Type B pancreatic cell (in vitro differentiated cells): ENCODE measurements around the gene FRMD4A. TPM values are rescaled to one million over a fixed set of nuclear protein-coding genes. Genes with fewer than 3 reads are reported as not detected.

ENCODE experiments used
- DNase-seq: peaks from one replicate; pipeline ENCODE4 v3.0.0; 2021; ENCODE audit warnings: mixed read lengths; ENCODE audit not compliant: unreplicated experiment; ENCODE audit errors: extremely low spot score
- H3K27ac Mint-ChIP-seq: 2 replicates; pipeline ENCODE4 v1.8.0; 2021; ENCODE audit warnings: mild to moderate bottlenecking, mixed read lengths
- H3K27me3 Mint-ChIP-seq: 2 replicates; pipeline ENCODE4 v1.8.0; 2021; ENCODE audit warnings: mixed read lengths
- H3K36me3 Mint-ChIP-seq: 2 replicates; pipeline ENCODE4 v1.8.0; 2021; ENCODE audit warnings: mixed read lengths
- H3K4me1 Mint-ChIP-seq: one replicate; pipeline ENCODE4 v1.8.0; 2021; ENCODE audit warnings: mixed read lengths; ENCODE audit not compliant: unreplicated experiment
- H3K4me3 Mint-ChIP-seq: 2 replicates; pipeline ENCODE4 v1.8.0; 2021; ENCODE audit warnings: mild to moderate bottlenecking, mixed read lengths
- H3K9me3 Mint-ChIP-seq: 2 replicates; pipeline ENCODE4 v1.8.0; 2021; ENCODE audit warnings: mixed read lengths
- CTCF ChIP-seq: fragments of 200-600 bp; sonication (generic); conservative IDR thresholded peaks from 2 replicates; pipeline ENCODE4 v1.5.0; 2021; ENCODE audit warnings: antibody characterized with exemption, mild to moderate bottlenecking
- total RNA-seq: library from RNA; stranded (reverse); gene quantifications from 2 replicates; pipeline ENCODE4 v1.2.1, GENCODE V29; 2021; ENCODE audit warnings: low replicate concordance

FRMD4A gene
- total RNA-seq, 1 donor from 2014 or later, result 88.9 TPM

GRCh38 chr10:13732465-13732881 is 598.3 kb downstream of the FRMD4A start:
- Mint-ChIP-seq H3K36me3 (peaks cover 36% of the 10 kb centered on the region), H3K27ac (peak overlapping the region; percentile 43)

GRCh38 chr10:13731799-13732198 is 598.9 kb downstream of the FRMD4A start:
- peak overlapping the region; percentile 43 for H3K27ac Mint-ChIP-seq
- peaks cover 4% of the 10 kb centered on the region for H3K9me3 Mint-ChIP-seq
- no peak for TF ChIP-seq CTCF
- DNase-seq, result no peak
- peaks cover 38% of the 10 kb centered on the region for H3K4me1 Mint-ChIP-seq
- H3K27me3 Mint-ChIP-seq, result no peaks in the 10 kb centered on the region
- peaks cover 35% of the 10 kb centered on the region for H3K36me3 Mint-ChIP-seq
- H3K4me3 Mint-ChIP-seq, result no peak overlapping the region

More at GRCh38 chr10:13732465-13732881, 598.3 kb downstream of the FRMD4A start:
- Mint-ChIP-seq H3K4me1 (peaks cover 38% of the 10 kb centered on the region), H3K9me3 (peaks cover 4% of the 10 kb centered on the region), H3K4me3 (no peak overlapping the region), H3K27me3 (no peaks in the 10 kb centered on the region)
- TF ChIP-seq CTCF, result no peak
- no peak for DNase-seq

GRCh38 chr10:13730956-13731355 is 599.8 kb downstream of the FRMD4A start:
- H3K4me1 Mint-ChIP-seq, result peaks cover 38% of the 10 kb centered on the region
- H3K27ac Mint-ChIP-seq, result peak overlapping the region; percentile 37
- peaks cover 35% of the 10 kb centered on the region for H3K36me3 Mint-ChIP-seq
- H3K27me3 Mint-ChIP-seq, result no peaks in the 10 kb centered on the region
- H3K4me3 Mint-ChIP-seq, result no peak overlapping the region
- no peak for TF ChIP-seq CTCF
- H3K9me3 Mint-ChIP-seq, result peaks cover 4% of the 10 kb centered on the region
- DNase-seq, result no peak

GRCh38 chr10:13730306-13730652 is 600.4 kb downstream of the FRMD4A start:
- no peaks in the 10 kb centered on the region for H3K27me3 Mint-ChIP-seq
- H3K9me3 Mint-ChIP-seq, result peaks cover 4% of the 10 kb centered on the region
- peaks cover 31% of the 10 kb centered on the region for H3K36me3 Mint-ChIP-seq
- H3K27ac Mint-ChIP-seq, result peak overlapping the region; percentile 70
- peaks cover 38% of the 10 kb centered on the region for H3K4me1 Mint-ChIP-seq
- no peak for DNase-seq
- no peak for TF ChIP-seq CTCF
- H3K4me3 Mint-ChIP-seq, result peak overlapping the region; percentile 12

GRCh38 chr10:13729586-13730305 is 601.0 kb downstream of the FRMD4A start:
- Mint-ChIP-seq H3K9me3 (peaks cover 4% of the 10 kb centered on the region), H3K4me1 (peaks cover 43% of the 10 kb centered on the region), H3K27ac (peak overlapping the region; percentile 70), H3K4me3 (peak overlapping the region; percentile 12), H3K36me3 (peaks cover 31% of the 10 kb centered on the region), H3K27me3 (no peaks in the 10 kb centered on the region)
- no peak for DNase-seq
- TF ChIP-seq CTCF, result no peak
